CD14-positive monocyte (primary cell): ENCODE data around the gene CA7. TPM values are rescaled to one million over a fixed set of nuclear protein-coding genes. Genes with fewer than 3 reads are reported as not detected.
A peak's percentile ranks its signal among the peaks of the same experiment; 100 is the strongest.

Experiments used
- DNase-seq, 3 donors: peaks; one replicate each; pipeline ENCODE4 v3.0.0-alpha.2; 2011 to 2022
- H2AFZ ChIP-seq: 2 replicates; pipeline ENCODE4 v1.6.0; 2012; ENCODE audit warnings: mild to moderate bottlenecking, low read depth, low read length, inconsistent platforms; ENCODE audit not compliant: insufficient read depth, poor library complexity, severe bottlenecking
- H3K27ac ChIP-seq, 2 donors: 1 replicate in 1 of 2; 2 replicates in 1 of 2; pipeline ENCODE4 v1.5.1; 2012 to 2013; ENCODE audit warnings: low read length in 2 of 2, control low read depth in 1 of 2, inconsistent platforms in 1 of 2, low read depth in 1 of 2, mild to moderate bottlenecking in 1 of 2
- H3K27me3 ChIP-seq, 2 donors: one replicate each; pipeline versions ENCODE4 v1.6.0 to v1.6.1; 2011 to 2013; ENCODE audit warnings: low read length in 2 of 2; ENCODE audit not compliant: control insufficient read depth in 2 of 2, insufficient read depth in 2 of 2
- H3K36me3 ChIP-seq, 2 donors: replicated peaks in 1 of 2; 1 replicate in 1 of 2; 2 replicates in 1 of 2; pipeline versions ENCODE4 v1.5.1 to v1.6.1; 2012 to 2013; ENCODE audit warnings: low read length in 2 of 2, control low read depth in 1 of 2, inconsistent platforms in 1 of 2, mild to moderate bottlenecking in 1 of 2; ENCODE audit not compliant: insufficient read depth in 2 of 2, control insufficient read depth in 1 of 2
- H3K4me1 ChIP-seq, 2 donors: 1 replicate in 1 of 2; 2 replicates in 1 of 2; pipeline versions ENCODE4 v1.5.1 to v1.6.1; 2012 to 2013; ENCODE audit warnings: low read length in 2 of 2, control low read depth in 1 of 2, inconsistent platforms in 1 of 2, mild to moderate bottlenecking in 1 of 2, moderate library complexity in 1 of 2; ENCODE audit not compliant: insufficient read depth in 2 of 2, control insufficient read depth in 1 of 2
- H3K4me2 ChIP-seq: replicated peaks from 2 replicates; pipeline ENCODE3; 2012; ENCODE audit warnings: low read length, moderate library complexity, mild to moderate bottlenecking; ENCODE audit not compliant: poor library complexity, severe bottlenecking; ENCODE audit errors: extremely low read depth
- H3K4me3 ChIP-seq, 3 experiments: fragments of 200-600 bp in 1 of 3; sonication (generic) in 1 of 3; replicated peaks in 1 of 3; 1 replicate in 2 of 3; 2 replicates in 1 of 3; pipeline ENCODE4 v1.5.1; 2011 to 2013; ENCODE audit warnings: low read length in 3 of 3, mild to moderate bottlenecking in 3 of 3, control low read depth in 2 of 3, low read depth in 2 of 3, inconsistent platforms in 1 of 3, moderate library complexity in 1 of 3
- H3K79me2 ChIP-seq: 2 replicates; pipeline ENCODE4 v1.6.0; 2012; ENCODE audit warnings: mild to moderate bottlenecking, control low read depth, inconsistent platforms, low read length, moderate library complexity; ENCODE audit not compliant: insufficient read depth
- H3K9ac ChIP-seq: 2 replicates; pipeline ENCODE4 v1.6.0; 2017; ENCODE audit warnings: low read length, mild to moderate bottlenecking; ENCODE audit not compliant: insufficient read depth, poor library complexity, severe bottlenecking
- H3K9me3 ChIP-seq, 2 donors: replicated peaks in 1 of 2; 1 replicate in 1 of 2; 2 replicates in 1 of 2; pipeline versions ENCODE4 v1.5.1 to v1.6.1; 2012 to 2013; ENCODE audit warnings: low read length in 2 of 2, control low read depth in 1 of 2; ENCODE audit not compliant: control insufficient read depth in 1 of 2, insufficient read depth in 1 of 2
- H4K20me1 ChIP-seq: 2 replicates; pipeline ENCODE4 v1.6.0; 2012; ENCODE audit warnings: mild to moderate bottlenecking, low read length, control low read depth, moderate library complexity; ENCODE audit not compliant: insufficient read depth
- H3K27ac Mint-ChIP-seq, 7 donors: one replicate each; pipeline ENCODE4 v1.8.0; 2020; ENCODE audit warnings: mild to moderate bottlenecking in 7 of 7, mixed read lengths in 7 of 7, moderate library complexity in 6 of 7, inconsistent platforms in 2 of 7
- H3K27me3 Mint-ChIP-seq, 3 donors: one replicate each; pipeline ENCODE4 v1.8.0; 2021 to 2022; ENCODE audit warnings: low read depth in 3 of 3, mild to moderate bottlenecking in 3 of 3, mixed read lengths in 3 of 3, moderate library complexity in 3 of 3, inconsistent platforms in 1 of 3
- H3K36me3 Mint-ChIP-seq, 2 donors: one replicate each; pipeline ENCODE4 v1.8.0; 2020; ENCODE audit warnings: mixed read lengths in 2 of 2, inconsistent platforms in 1 of 2, mild to moderate bottlenecking in 1 of 2
- H3K4me1 Mint-ChIP-seq: one replicate; pipeline ENCODE4 v1.8.0; 2020; ENCODE audit warnings: mild to moderate bottlenecking, mixed read lengths
- H3K4me3 Mint-ChIP-seq, 2 donors: one replicate each; pipeline ENCODE4 v1.8.0; 2020; ENCODE audit warnings: mild to moderate bottlenecking in 2 of 2, mixed read lengths in 2 of 2, moderate library complexity in 1 of 2
- H3K9me3 Mint-ChIP-seq, 7 donors: one replicate each; pipeline ENCODE4 v1.8.0; 2020 to 2022; ENCODE audit warnings: mixed read lengths in 7 of 7, mild to moderate bottlenecking in 6 of 7, moderate library complexity in 6 of 7, inconsistent platforms in 2 of 7
- CTCF ChIP-seq: fragments of 200-600 bp; IDR thresholded peaks from one replicate; pipeline ENCODE4 v1.8.0; 2022; ENCODE audit warnings: antibody characterized with exemption, mild to moderate bottlenecking
- WGBS: methylation state at CpG from one replicate; pipeline ENCODE4 v1.1.5; 2013; ENCODE audit warnings: missing lambda C conversion rate; ENCODE audit not compliant: insufficient coverage; 5-methylcytosine and 5-hydroxymethylcytosine counted together
- intact Hi-C, 2 donors: fragments of 100-400 bp; cut with micrococcal nuclease; formaldehyde crosslinking; loops; one replicate each; pipeline versions ENCODE4 v1.15.0 to v1.15.1; 2023
- polyA plus RNA-seq, 3 donors: library from polyadenylated mRNA; depleted of rRNA in 1 of 3; unstranded in 2 of 3; stranded (reverse) in 1 of 3; fragments of 300-500 nt in 2 of 3; fragments of >200 nt in 1 of 3; fragmentation: Illumina TruSeq in 2 of 3; gene quantifications; 1 replicate in 2 of 3; 2 replicates in 1 of 3; pipeline ENCODE4 v1.2.3, GENCODE V29; 2012 to 2021

Gene CA7
- polyA plus RNA-seq, 3 donors = not detected

GRCh38 chr16:66849549-66849948 is 5.3 kb downstream of the CA7 start:
- peaks cover 21% of the 10 kb centered on the region for H3K4me1 Mint-ChIP-seq
- H3K4me3 Mint-ChIP-seq = no peak overlapping the region

GRCh38 chr16:66850115-66850815 is 6.1 kb downstream of the CA7 start:
- Histone ChIP-seq H3K27ac (no peak overlapping the region), H4K20me1 (no peaks in the 10 kb centered on the region), H3K4me1 (peaks cover 7 to 11% of the 10 kb centered on the region in 2 donors), H3K36me3 (no peaks in the 10 kb centered on the region), H2AFZ (peak overlapping the region; percentile 43), H3K4me2 (peak overlapping the region; percentile 3), H3K79me2 (no peaks in the 10 kb centered on the region), H3K4me3 (no peak overlapping the region), H3K27me3 (peaks cover 11 to 45% of the 10 kb centered on the region in 2 donors), H3K9me3 (peaks cover 0 to 5% of the 10 kb centered on the region in 2 donors), H3K9ac (no peak overlapping the region)
- Mint-ChIP-seq H3K9me3 (peaks cover 0 to 4% (median 0%) of the 10 kb centered on the region in 7 donors), H3K36me3 (peaks cover 0 to 4% of the 10 kb centered on the region in 2 donors), H3K27me3 (peaks cover 46 to 88% (median 55%) of the 10 kb centered on the region in 3 donors), H3K4me3 (no peak overlapping the region), H3K4me1 (peaks cover 16% of the 10 kb centered on the region), H3K27ac (no peak overlapping the region)
- WGBS = 33% methylated on average over 3 of the region's 14 CpGs
- no peak for TF ChIP-seq CTCF
- intact Hi-C loops = no loop called here
- DNase-seq = peak in 1 of 3 donors; percentile 24

More at GRCh38 chr16:66849549-66849948, 5.3 kb downstream of the CA7 start:
- Histone ChIP-seq H3K79me2 (no peaks in the 10 kb centered on the region), H2AFZ (no peak overlapping the region), H3K4me3 (no peak overlapping the region), H3K36me3 (no peaks in the 10 kb centered on the region), H4K20me1 (no peaks in the 10 kb centered on the region), H3K9ac (no peak overlapping the region), H3K27me3 (peaks cover 13 to 52% of the 10 kb centered on the region in 2 donors), H3K4me2 (no peak overlapping the region), H3K27ac (no peak overlapping the region), H3K9me3 (peaks cover 0 to 11% of the 10 kb centered on the region in 2 donors), H3K4me1 (peaks cover 10 to 15% of the 10 kb centered on the region in 2 donors)
- Mint-ChIP-seq H3K27ac (no peak overlapping the region), H3K27me3 (peaks cover 49 to 91% (median 63%) of the 10 kb centered on the region in 3 donors), H3K9me3 (peaks cover 0 to 9% (median 2%) of the 10 kb centered on the region in 7 donors), H3K36me3 (peaks cover 0 to 5% of the 10 kb centered on the region in 2 donors)
- no peak for TF ChIP-seq CTCF
- intact Hi-C loops = no loop called here
- DNase-seq = no peak
- 100% methylated on average over 3 of the region's 4 CpGs for WGBS
